ENCODE data around the gene RFX2. TPM values are rescaled to one million over a fixed set of nuclear protein-coding genes. Genes with fewer than 3 reads are reported as not detected.

The RFX2 gene
- 30.7 TPM for polyA plus RNA-seq (2013)

DNA sequence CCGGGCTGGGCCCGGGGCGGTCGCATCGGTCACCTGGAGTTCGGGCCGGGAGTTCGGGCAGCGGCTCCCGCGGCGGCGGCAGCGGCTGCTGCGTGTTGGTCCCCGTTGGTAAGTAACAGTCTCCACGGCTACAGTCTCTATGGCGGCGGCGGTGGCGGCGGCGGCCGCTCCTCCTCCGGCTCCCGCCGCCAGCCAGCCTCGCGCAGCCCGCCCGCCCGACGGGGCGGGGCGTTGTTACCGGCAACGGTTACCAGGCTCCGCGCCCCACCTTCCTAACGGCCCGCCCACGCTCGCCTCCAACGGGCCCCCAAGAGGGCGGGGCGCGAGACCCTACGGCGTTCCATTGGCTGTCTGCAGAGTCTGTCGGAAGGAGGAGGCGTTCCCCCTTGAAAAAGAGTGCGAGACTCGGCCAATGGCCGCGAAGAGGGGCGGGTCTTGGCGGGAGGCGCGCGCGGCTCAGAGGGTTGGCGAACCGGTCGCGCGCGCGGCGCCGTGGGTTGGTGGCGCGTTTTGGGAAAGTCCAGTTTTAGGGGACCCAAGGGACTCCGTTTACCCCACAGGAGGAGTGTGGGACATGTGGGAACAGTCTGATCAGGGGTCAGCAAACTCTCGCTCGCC lies at the start of gene RFX2:
Gene RFX2, minus strand, starts transcription at position 141 of the 618 bp plus-strand sequence. CDS start 63,004 bp downstream, outside the sequence.
- H3K27me3 ChIP-seq (replicated peaks in 2 of 5; ENCODE audit: control insufficient read depth in 4 of 5, insufficient read depth in 5 of 5, low read length in 4 of 5), result peaks cover 0 to 11% (median 0%) of the 10 kb centered on the region in 5 experiments
- peak within 1 kb of the TSS; percentile 40 to 75 for H3K27ac ChIP-seq (ENCODE audit: insufficient read depth in 1 of 2, low read depth in 1 of 2, low read length in 2 of 2, poor library complexity in 1 of 2, severe bottlenecking in 2 of 2)
- ChIA-PET CTCF (interaction anchor here (1.1 kb wide), 1 partner anchor 61 kb away, joined by 3 read pairs; no protein-coding TSS in a partner anchor), POLR2A (no interaction called here)
- peaks cover 0 to 2% (median 0%) of the 10 kb centered on the region in 4 experiments for H3K36me3 ChIP-seq (ENCODE audit: control insufficient read depth in 4 of 4, insufficient read depth in 4 of 4, low read length in 3 of 4)
- 0% methylated on average over 45 of the region's 75 CpGs for WGBS (ENCODE audit: insufficient coverage)
- H3K4me1 ChIP-seq (ENCODE audit: control extremely low read depth in 1 of 4, control insufficient read depth in 4 of 4, insufficient read depth in 4 of 4, low read length in 3 of 4), result peaks cover 10 to 26% (median 17%) of the 10 kb centered on the region in 4 experiments
- DNase-seq, result peak; percentile 98 to 99 (median 99)
- peak within 1 kb of the TSS; percentile 63 to 91 (median 77) for H3K4me3 ChIP-seq (ENCODE audit: control insufficient read depth in 1 of 7, extremely low read depth in 1 of 7, insufficient read depth in 4 of 7, low read depth in 2 of 7, low read length in 6 of 7)
- H3K9me3 ChIP-seq (ENCODE audit: control extremely low read depth in 1 of 5, control insufficient read depth in 4 of 5, insufficient read depth in 2 of 5, low read depth in 1 of 5, low read length in 4 of 5), result no peaks in the 10 kb centered on the region

DNA sequence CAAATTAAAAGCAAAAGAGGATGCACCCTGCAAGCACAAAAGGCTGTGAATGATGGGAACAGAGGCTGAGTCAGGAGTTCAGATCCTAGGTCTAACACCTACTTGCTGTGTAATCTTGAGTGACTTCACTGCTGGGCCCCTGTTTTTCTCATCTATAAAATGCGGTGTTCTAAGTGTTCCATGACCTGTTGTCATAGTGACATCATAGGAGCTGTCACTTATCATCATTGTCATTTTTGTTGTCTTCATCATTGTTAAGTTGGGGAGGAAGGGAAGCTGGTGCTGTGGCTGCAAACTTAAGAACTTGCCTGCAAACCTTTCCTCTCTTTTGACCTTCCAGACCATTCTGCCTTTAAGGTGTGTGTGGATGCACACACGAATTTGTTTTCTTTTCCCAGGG lies 45.7 kb upstream of the RFX2 start:
- no peak for DNase-seq
- POLR2A ChIA-PET, result no interaction called here
- Histone ChIP-seq H3K27ac (ENCODE audit: insufficient read depth in 1 of 2, low read depth in 1 of 2, low read length in 2 of 2, poor library complexity in 1 of 2, severe bottlenecking in 2 of 2) (no peak overlapping the region), H3K4me3 (ENCODE audit: control insufficient read depth in 1 of 7, extremely low read depth in 1 of 7, insufficient read depth in 4 of 7, low read depth in 2 of 7, low read length in 6 of 7) (no peak overlapping the region), H3K4me1 (ENCODE audit: control extremely low read depth in 1 of 4, control insufficient read depth in 4 of 4, insufficient read depth in 4 of 4, low read length in 3 of 4) (no peaks in the 10 kb centered on the region), H3K36me3 (ENCODE audit: control insufficient read depth in 4 of 4, insufficient read depth in 4 of 4, low read length in 3 of 4) (no peaks in the 10 kb centered on the region), H3K9me3 (ENCODE audit: control extremely low read depth in 1 of 5, control insufficient read depth in 4 of 5, insufficient read depth in 2 of 5, low read depth in 1 of 5, low read length in 4 of 5) (peaks cover 0 to 16% (median 10%) of the 10 kb centered on the region in 5 experiments), H3K27me3 (replicated peaks in 2 of 5; ENCODE audit: control insufficient read depth in 4 of 5, insufficient read depth in 5 of 5, low read length in 4 of 5) (no peaks in the 10 kb centered on the region)
- 72% methylated on average over 2 of the region's 2 CpGs for WGBS (ENCODE audit: insufficient coverage)
- CTCF ChIA-PET, result interaction anchor here (1.2 kb wide), 1 partner anchor 134 kb away, joined by 3 read pairs; no protein-coding TSS in a partner anchor

DNA sequence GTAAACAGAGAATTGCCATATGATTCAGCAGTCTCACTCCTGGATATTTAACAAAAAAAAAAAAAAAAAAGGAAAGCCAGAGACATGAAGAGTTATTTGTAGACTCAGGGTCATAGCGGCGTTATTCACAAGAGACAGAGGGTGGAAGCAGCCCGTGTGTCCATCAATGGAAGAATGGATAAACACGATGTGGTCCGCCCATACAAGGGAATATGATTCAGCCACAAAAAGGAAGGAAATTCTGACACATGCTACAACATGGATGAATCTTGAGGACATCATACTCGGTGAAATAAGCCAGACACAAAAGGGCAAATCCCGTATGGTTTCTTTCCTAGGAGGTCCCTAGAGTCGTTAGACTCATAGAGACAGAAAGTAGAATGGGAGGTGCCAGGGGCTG lies 40.0 kb upstream of the RFX2 start:
- no peak overlapping the region for H3K4me3 ChIP-seq (ENCODE audit: control insufficient read depth in 1 of 7, extremely low read depth in 1 of 7, insufficient read depth in 4 of 7, low read depth in 2 of 7, low read length in 6 of 7)
- no peaks in the 10 kb centered on the region for H3K27me3 ChIP-seq (replicated peaks in 2 of 5; ENCODE audit: control insufficient read depth in 4 of 5, insufficient read depth in 5 of 5, low read length in 4 of 5)
- DNase-seq, result no peak
- H3K4me1 ChIP-seq (ENCODE audit: control extremely low read depth in 1 of 4, control insufficient read depth in 4 of 4, insufficient read depth in 4 of 4, low read length in 3 of 4), result no peaks in the 10 kb centered on the region
- ChIA-PET POLR2A (no interaction called here), CTCF (no interaction called here)
- 94% methylated on average over 6 of the region's 8 CpGs for WGBS (ENCODE audit: insufficient coverage)
- H3K27ac ChIP-seq (ENCODE audit: insufficient read depth in 1 of 2, low read depth in 1 of 2, low read length in 2 of 2, poor library complexity in 1 of 2, severe bottlenecking in 2 of 2), result no peak overlapping the region
- H3K9me3 ChIP-seq (ENCODE audit: control extremely low read depth in 1 of 5, control insufficient read depth in 4 of 5, insufficient read depth in 2 of 5, low read depth in 1 of 5, low read length in 4 of 5), result peaks cover 1 to 10% (median 4%) of the 10 kb centered on the region in 5 experiments
- H3K36me3 ChIP-seq (ENCODE audit: control insufficient read depth in 4 of 4, insufficient read depth in 4 of 4, low read length in 3 of 4), result no peaks in the 10 kb centered on the region

DNA sequence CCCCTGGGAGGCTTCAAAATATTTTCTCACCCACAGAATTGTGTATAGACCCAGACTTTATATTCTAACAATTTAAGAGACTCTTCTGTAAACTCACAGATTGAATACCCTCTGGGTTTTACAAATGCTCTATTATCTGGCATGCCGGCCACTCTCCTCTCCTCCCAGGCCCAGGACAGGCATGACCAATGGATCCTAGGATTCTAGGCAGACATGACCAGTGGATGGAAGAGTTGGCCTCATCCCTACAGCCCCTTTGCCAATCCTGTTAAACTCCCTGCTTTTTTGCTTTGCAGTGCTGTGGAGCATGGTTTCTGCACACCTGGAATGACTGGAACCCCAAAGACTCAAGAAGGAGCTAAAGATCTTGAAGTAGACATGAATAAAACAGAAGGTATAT lies 30.9 kb upstream of the RFX2 start:
- ChIA-PET CTCF (interaction anchor here (0.9 to 1.7 kb wide), 2 partner anchors 15 to 149 kb away, joined by 3 to 4 read pairs; no protein-coding TSS in a partner anchor), POLR2A (interaction anchor here (0.5 kb wide), 1 partner anchor 10 kb away, joined by 3 read pairs; no protein-coding TSS in a partner anchor)
- no peak overlapping the region for H3K27ac ChIP-seq (ENCODE audit: insufficient read depth in 1 of 2, low read depth in 1 of 2, low read length in 2 of 2, poor library complexity in 1 of 2, severe bottlenecking in 2 of 2)
- no peaks in the 10 kb centered on the region for H3K9me3 ChIP-seq (ENCODE audit: control extremely low read depth in 1 of 5, control insufficient read depth in 4 of 5, insufficient read depth in 2 of 5, low read depth in 1 of 5, low read length in 4 of 5)
- 88% methylated on average over 1 of the region's 1 CpG for WGBS (ENCODE audit: insufficient coverage)
- no peak overlapping the region for H3K4me3 ChIP-seq (ENCODE audit: control insufficient read depth in 1 of 7, extremely low read depth in 1 of 7, insufficient read depth in 4 of 7, low read depth in 2 of 7, low read length in 6 of 7)
- H3K4me1 ChIP-seq (ENCODE audit: control extremely low read depth in 1 of 4, control insufficient read depth in 4 of 4, insufficient read depth in 4 of 4, low read length in 3 of 4), result no peaks in the 10 kb centered on the region
- peaks cover 0 to 2% (median 0%) of the 10 kb centered on the region in 5 experiments for H3K27me3 ChIP-seq (replicated peaks in 2 of 5; ENCODE audit: control insufficient read depth in 4 of 5, insufficient read depth in 5 of 5, low read length in 4 of 5)
- DNase-seq, result no peak
- H3K36me3 ChIP-seq (ENCODE audit: control insufficient read depth in 4 of 4, insufficient read depth in 4 of 4, low read length in 3 of 4), result no peaks in the 10 kb centered on the region

DNA sequence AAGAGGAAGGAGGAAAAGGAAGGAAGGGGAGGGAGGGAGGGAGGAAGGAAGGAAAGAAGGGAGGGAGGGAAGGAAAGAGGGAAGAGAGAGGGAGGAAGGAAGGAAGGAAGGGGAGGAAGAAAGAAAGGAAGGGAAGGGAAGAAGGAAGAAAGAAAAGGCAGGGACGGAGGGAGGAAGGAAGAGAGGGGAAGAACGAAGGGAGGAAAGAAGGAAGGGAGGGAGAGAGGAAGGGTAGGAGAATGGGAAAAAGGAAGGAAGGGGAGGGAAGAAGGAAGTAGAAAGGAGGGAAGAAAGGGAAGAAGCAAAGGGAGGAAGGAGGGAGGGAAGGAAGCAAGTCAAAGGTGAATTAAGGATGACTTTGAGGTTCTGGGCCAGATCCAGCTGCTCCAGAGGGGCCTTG lies 28.2 kb upstream of the RFX2 start:
- H3K36me3 ChIP-seq (ENCODE audit: control insufficient read depth in 4 of 4, insufficient read depth in 4 of 4, low read length in 3 of 4), result no peaks in the 10 kb centered on the region
- POLR2A ChIA-PET, result no interaction called here
- H3K27me3 ChIP-seq (replicated peaks in 2 of 5; ENCODE audit: control insufficient read depth in 4 of 5, insufficient read depth in 5 of 5, low read length in 4 of 5), result no peaks in the 10 kb centered on the region
- no peaks in the 10 kb centered on the region for H3K9me3 ChIP-seq (ENCODE audit: control extremely low read depth in 1 of 5, control insufficient read depth in 4 of 5, insufficient read depth in 2 of 5, low read depth in 1 of 5, low read length in 4 of 5)
- CTCF ChIA-PET, result no interaction called here
- no peak overlapping the region for H3K27ac ChIP-seq (ENCODE audit: insufficient read depth in 1 of 2, low read depth in 1 of 2, low read length in 2 of 2, poor library complexity in 1 of 2, severe bottlenecking in 2 of 2)
- no peaks in the 10 kb centered on the region for H3K4me1 ChIP-seq (ENCODE audit: control extremely low read depth in 1 of 4, control insufficient read depth in 4 of 4, insufficient read depth in 4 of 4, low read length in 3 of 4)
- WGBS (ENCODE audit: insufficient coverage), result 92% methylated on average over 2 of the region's 2 CpGs
- no peak overlapping the region for H3K4me3 ChIP-seq (ENCODE audit: control insufficient read depth in 1 of 7, extremely low read depth in 1 of 7, insufficient read depth in 4 of 7, low read depth in 2 of 7, low read length in 6 of 7)
- no peak for DNase-seq

DNA sequence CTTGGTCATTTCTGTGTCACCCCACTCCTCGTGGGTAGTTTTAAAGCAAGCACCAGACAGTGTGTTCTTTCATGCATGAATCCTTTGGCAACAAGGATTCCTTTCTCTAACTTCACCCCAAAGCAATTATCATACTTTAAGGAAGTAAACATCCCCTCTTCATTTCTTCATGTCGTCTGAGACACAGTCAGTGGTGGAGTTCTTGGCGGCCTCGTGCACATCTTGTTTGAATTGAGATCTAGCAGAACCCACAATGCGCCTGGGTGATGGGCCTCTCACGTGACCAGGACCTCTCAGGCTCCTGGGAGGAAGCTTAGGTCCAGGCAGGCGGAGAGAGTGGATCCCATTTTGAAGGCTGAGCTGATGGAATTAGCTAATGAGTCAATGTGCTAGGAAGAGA lies 27.8 kb upstream of the RFX2 start:
- no peak for DNase-seq
- Histone ChIP-seq H3K27me3 (replicated peaks in 2 of 5; ENCODE audit: control insufficient read depth in 4 of 5, insufficient read depth in 5 of 5, low read length in 4 of 5) (no peaks in the 10 kb centered on the region), H3K4me3 (ENCODE audit: control insufficient read depth in 1 of 7, extremely low read depth in 1 of 7, insufficient read depth in 4 of 7, low read depth in 2 of 7, low read length in 6 of 7) (no peak overlapping the region), H3K9me3 (ENCODE audit: control extremely low read depth in 1 of 5, control insufficient read depth in 4 of 5, insufficient read depth in 2 of 5, low read depth in 1 of 5, low read length in 4 of 5) (no peaks in the 10 kb centered on the region), H3K36me3 (ENCODE audit: control insufficient read depth in 4 of 4, insufficient read depth in 4 of 4, low read length in 3 of 4) (no peaks in the 10 kb centered on the region), H3K4me1 (ENCODE audit: control extremely low read depth in 1 of 4, control insufficient read depth in 4 of 4, insufficient read depth in 4 of 4, low read length in 3 of 4) (no peaks in the 10 kb centered on the region), H3K27ac (ENCODE audit: insufficient read depth in 1 of 2, low read depth in 1 of 2, low read length in 2 of 2, poor library complexity in 1 of 2, severe bottlenecking in 2 of 2) (no peak overlapping the region)
- ChIA-PET POLR2A (no interaction called here), CTCF (no interaction called here)
- WGBS (ENCODE audit: insufficient coverage), result 86% methylated on average over 7 of the region's 7 CpGs

DNA sequence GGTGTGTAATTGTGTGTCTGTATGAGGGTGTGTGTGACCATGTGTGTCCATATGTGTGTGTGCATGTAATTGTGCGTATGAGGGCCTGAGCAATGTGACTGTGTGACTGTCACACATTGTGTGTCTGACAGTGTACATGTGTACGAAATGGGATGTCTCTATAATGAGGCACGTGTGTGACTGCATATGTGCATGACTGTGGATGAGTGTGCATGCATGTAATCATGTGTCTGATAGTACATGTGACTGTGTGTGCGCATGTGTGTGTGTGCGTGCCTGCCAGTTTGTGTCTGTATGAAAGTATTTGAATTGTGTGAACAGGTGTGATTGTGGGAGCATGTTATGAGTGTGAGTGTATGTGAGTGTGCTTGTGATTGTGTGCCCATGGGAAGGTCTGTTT lies 22.9 kb upstream of the RFX2 start:
- Histone ChIP-seq H3K27me3 (replicated peaks in 2 of 5; ENCODE audit: control insufficient read depth in 4 of 5, insufficient read depth in 5 of 5, low read length in 4 of 5) (peaks cover 0 to 2% (median 0%) of the 10 kb centered on the region in 5 experiments), H3K27ac (ENCODE audit: insufficient read depth in 1 of 2, low read depth in 1 of 2, low read length in 2 of 2, poor library complexity in 1 of 2, severe bottlenecking in 2 of 2) (no peak overlapping the region), H3K4me3 (ENCODE audit: control insufficient read depth in 1 of 7, extremely low read depth in 1 of 7, insufficient read depth in 4 of 7, low read depth in 2 of 7, low read length in 6 of 7) (no peak overlapping the region), H3K4me1 (ENCODE audit: control extremely low read depth in 1 of 4, control insufficient read depth in 4 of 4, insufficient read depth in 4 of 4, low read length in 3 of 4) (no peaks in the 10 kb centered on the region), H3K36me3 (ENCODE audit: control insufficient read depth in 4 of 4, insufficient read depth in 4 of 4, low read length in 3 of 4) (no peaks in the 10 kb centered on the region), H3K9me3 (ENCODE audit: control extremely low read depth in 1 of 5, control insufficient read depth in 4 of 5, insufficient read depth in 2 of 5, low read depth in 1 of 5, low read length in 4 of 5) (peaks cover 0 to 2% (median 0%) of the 10 kb centered on the region in 5 experiments)
- WGBS (ENCODE audit: insufficient coverage), result 98% methylated on average over 5 of the region's 5 CpGs
- no peak for DNase-seq
- POLR2A ChIA-PET, result no interaction called here
- CTCF ChIA-PET, result no interaction called here
